ENCODE measurements around the gene RPS6KB2.

RPS6KB2 gene

DNA sequence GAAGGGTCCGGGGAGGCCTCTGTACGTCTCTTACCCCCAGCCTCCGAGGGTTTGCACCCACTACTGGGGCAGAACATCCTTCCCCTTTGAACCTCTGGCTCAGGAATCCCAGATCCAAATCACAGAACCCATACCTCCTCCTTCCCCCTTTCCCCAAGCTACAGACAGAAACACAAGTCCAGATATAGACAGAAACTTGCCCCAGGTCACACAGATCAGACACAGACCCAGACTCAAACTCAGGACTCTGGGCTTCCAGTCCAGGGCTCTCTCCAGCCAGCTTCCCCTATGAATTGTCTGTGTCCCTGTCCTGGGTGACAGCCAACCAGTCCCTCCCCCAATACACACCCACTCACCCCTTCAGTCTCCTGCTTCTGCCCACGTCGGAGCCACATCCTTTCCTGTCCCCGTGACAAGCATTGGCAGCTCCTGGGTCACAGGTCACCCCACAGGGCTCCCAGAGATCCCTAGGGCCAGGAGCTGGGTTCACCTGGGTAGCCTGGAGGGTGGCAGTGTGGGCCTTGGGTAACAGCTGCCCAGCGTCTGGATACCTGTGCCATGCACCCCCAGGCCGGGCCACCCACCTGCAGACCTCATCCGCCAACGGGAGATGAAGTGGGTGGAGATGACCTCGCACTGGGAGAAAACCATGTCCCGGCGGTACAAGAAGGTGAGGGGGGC, 23.6 kb upstream of the RPS6KB2 start:
- TF ChIP-seq, protein P1, sequence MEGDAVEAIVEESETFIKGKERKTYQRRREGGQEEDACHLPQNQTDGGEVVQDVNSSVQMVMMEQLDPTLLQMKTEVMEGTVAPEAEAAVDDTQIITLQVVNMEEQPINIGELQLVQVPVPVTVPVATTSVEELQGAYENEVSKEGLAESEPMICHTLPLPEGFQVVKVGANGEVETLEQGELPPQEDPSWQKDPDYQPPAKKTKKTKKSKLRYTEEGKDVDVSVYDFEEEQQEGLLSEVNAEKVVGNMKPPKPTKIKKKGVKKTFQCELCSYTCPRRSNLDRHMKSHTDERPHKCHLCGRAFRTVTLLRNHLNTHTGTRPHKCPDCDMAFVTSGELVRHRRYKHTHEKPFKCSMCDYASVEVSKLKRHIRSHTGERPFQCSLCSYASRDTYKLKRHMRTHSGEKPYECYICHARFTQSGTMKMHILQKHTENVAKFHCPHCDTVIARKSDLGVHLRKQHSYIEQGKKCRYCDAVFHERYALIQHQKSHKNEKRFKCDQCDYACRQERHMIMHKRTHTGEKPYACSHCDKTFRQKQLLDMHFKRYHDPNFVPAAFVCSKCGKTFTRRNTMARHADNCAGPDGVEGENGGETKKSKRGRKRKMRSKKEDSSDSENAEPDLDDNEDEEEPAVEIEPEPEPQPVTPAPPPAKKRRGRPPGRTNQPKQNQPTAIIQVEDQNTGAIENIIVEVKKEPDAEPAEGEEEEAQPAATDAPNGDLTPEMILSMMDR (IDR thresholded peaks at IDR 0.05; ENCODE audit: low read depth, low read length, missing control alignments) = no peak
- H3K4me3 ChIP-seq (replicated peaks; ENCODE audit: low read depth, low read length) = no peak overlapping the region
- DNase-seq (ENCODE audit: extremely low read depth, low read depth) = no peak

DNA sequence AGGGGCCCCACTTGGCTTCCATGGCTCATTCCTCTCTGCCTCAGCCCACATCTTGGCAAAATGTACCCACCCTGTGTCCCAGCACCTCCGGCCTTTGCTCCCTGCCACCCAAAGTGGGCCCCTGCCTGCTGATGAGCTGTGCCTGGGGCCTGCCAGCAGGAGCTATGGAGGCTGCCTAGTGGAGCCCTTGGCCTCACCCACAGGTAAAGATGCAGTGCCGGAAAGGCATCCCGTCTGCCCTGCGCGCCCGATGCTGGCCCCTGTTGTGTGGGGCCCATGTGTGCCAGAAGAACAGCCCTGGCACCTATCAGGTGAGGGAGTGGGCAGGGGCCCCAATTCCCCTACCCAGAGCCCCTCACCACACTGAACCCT, 23.1 kb upstream of the RPS6KB2 start:
- TF ChIP-seq, protein P1 (IDR thresholded peaks at IDR 0.05; ENCODE audit: low read depth, low read length, missing control alignments) = no peak
- no peak for DNase-seq (ENCODE audit: extremely low read depth, low read depth)
- H3K4me3 ChIP-seq (replicated peaks; ENCODE audit: low read depth, low read length) = no peak overlapping the region

DNA sequence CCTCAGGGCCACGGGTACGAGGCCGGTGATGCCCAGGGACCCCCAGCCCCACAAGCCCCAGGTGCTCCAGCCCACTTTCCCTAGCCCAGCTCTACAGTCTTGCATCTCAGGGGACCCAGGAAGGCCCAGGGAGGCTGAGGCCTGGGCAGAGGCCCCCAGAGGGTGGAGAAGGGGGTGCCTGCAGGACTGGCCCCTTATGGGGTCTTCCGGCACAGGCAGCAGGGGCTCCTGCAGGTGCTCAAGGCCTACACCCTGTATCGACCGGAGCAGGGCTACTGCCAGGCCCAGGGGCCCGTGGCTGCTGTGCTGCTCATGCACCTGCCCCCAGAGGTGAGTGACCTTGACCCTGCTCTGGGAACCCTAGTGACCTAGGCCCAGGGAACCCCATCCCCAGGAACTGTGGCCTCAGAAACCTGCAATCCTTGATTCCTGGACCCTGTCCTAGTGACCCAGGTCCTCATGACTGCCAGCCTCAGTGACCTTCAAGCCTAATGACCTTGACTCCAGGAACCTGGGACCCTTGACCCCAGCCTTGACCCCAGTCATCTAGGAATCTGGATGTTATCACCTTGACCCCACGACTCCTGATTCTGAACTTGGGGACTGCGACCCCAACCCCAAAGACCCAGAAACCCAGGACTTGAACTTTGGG, 22.5 kb upstream of the RPS6KB2 start:
- TF ChIP-seq, protein P1 (IDR thresholded peaks at IDR 0.05; ENCODE audit: low read depth, low read length, missing control alignments) = no peak
- no peak overlapping the region for H3K4me3 ChIP-seq (replicated peaks; ENCODE audit: low read depth, low read length)
- DNase-seq (ENCODE audit: extremely low read depth, low read depth) = no peak

DNA sequence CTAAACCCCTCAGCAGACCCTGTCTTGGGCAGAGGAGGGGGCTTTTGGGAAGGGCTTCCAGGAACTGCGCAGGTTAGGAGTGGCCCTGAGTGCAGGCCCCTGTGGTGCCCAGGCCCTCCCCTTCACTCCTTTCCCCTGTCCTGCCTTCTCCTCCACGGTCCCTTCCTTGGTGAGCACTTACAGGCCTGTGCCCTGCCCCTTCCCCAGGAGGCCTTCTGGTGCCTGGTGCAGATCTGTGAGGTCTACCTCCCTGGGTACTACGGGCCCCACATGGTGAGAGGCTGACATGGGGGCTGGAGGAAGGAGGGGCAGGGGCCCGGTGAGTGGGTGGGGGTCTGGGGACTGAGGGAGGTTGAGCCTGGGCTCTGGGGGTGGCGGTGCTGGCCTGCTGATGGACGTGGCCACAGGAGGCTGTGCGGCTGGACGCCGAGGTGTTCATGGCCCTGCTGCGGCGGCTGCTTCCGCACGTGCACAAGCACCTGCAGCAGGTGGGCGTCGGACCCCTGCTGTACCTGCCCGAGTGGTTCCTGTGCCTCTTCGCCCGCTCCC, 21.8 kb upstream of the RPS6KB2 start:
- no peak overlapping the region for H3K4me3 ChIP-seq (replicated peaks; ENCODE audit: low read depth, low read length)

DNA sequence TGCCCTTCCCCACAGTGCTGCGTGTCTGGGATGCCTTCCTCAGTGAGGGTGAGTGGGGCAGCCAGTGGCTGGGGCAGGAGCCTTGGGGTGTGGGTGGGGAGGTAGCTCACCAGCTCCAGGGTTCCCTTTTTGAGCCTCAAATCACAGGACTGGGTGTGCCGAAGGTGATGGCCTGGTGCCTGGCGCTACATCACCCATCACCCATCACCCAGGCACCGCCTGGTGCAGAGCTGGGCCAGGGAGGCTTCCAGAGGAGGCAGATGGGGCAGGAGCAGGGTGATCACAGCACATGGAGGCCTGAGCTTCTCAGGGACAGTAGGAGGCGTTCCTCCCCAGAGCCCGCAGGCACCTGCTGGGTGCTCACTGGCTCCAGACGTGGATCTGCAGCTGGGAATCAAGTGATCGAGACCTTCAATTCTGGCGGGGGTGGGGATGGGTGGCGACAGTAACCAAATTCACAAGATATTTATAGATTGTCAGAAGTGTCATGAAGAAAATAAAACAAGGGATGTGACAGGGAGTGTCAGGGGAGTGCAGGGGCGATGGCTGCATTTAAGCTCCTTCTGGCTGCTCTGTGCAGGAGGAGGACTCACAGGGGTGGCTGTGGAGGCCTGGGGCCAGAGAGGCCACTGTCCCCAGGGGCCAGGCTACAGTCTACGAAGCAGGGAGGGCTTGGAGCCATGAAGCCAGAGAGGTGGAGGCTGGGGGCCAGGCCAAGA, 21.2 kb upstream of the RPS6KB2 start:
- no peak overlapping the region for H3K4me3 ChIP-seq (replicated peaks; ENCODE audit: low read depth, low read length)
- TF ChIP-seq, protein P1 (IDR thresholded peaks at IDR 0.05; ENCODE audit: low read depth, low read length, missing control alignments) = no peak
- DNase-seq (ENCODE audit: extremely low read depth, low read depth) = no peak

More for the DNA sequence above, 21.8 kb upstream of the RPS6KB2 start:
- TF ChIP-seq, protein P1 (IDR thresholded peaks at IDR 0.05; ENCODE audit: low read depth, low read length, missing control alignments) = no peak
- no peak for DNase-seq (ENCODE audit: extremely low read depth, low read depth)

DNA sequence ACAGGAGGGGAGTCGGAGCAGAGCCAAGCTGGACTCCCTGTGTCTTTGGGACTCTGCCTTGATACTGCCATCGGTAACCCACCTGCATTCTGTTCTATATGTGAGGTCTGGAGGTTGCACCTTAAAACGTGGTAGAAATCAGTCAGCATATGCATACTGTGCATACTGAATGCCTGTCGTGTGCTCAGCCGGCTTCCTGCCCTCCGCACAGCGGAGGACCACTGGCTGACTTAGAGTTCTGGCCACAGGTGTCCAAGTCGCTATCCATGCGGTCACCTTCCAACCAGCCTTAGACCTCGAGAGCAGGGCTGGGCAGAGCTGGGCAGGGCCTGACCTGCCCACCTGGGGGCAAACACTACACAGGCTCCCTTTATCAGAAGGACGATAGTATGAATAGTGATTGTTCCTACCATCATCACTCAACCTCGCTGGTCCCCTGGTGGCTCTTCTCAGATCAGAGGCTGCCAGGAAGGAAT, 20.6 kb upstream of the RPS6KB2 start:
- TF ChIP-seq, protein P1 (IDR thresholded peaks at IDR 0.05; ENCODE audit: low read depth, low read length, missing control alignments) = no peak
- no peak for DNase-seq (ENCODE audit: extremely low read depth, low read depth)
- H3K4me3 ChIP-seq (replicated peaks; ENCODE audit: low read depth, low read length) = no peak overlapping the region
